ENCODE results near the gene ABCD3. TPM values are rescaled to one million over a fixed set of nuclear protein-coding genes. Genes with fewer than 3 reads are reported as not detected.

Gene ABCD3
- total RNA-seq, 2 experiments from 2014 or later: 33.3 to 33.7 TPM

GRCh38 chr1:94540440-94541245, 122.5 kb downstream of the ABCD3 start:
- H3K36me3 Mint-ChIP-seq: no peaks in the 10 kb centered on the region
- DNase-seq: no peak
- peaks cover 15% of the 10 kb centered on the region for H3K4me1 Mint-ChIP-seq
- H3K27ac Mint-ChIP-seq: no peak overlapping the region
- H3K9me3 Mint-ChIP-seq: no peaks in the 10 kb centered on the region
- peaks cover 79% of the 10 kb centered on the region for H3K27me3 Mint-ChIP-seq
- H3K4me3 Mint-ChIP-seq: peak overlapping the region; percentile 64

DNA sequence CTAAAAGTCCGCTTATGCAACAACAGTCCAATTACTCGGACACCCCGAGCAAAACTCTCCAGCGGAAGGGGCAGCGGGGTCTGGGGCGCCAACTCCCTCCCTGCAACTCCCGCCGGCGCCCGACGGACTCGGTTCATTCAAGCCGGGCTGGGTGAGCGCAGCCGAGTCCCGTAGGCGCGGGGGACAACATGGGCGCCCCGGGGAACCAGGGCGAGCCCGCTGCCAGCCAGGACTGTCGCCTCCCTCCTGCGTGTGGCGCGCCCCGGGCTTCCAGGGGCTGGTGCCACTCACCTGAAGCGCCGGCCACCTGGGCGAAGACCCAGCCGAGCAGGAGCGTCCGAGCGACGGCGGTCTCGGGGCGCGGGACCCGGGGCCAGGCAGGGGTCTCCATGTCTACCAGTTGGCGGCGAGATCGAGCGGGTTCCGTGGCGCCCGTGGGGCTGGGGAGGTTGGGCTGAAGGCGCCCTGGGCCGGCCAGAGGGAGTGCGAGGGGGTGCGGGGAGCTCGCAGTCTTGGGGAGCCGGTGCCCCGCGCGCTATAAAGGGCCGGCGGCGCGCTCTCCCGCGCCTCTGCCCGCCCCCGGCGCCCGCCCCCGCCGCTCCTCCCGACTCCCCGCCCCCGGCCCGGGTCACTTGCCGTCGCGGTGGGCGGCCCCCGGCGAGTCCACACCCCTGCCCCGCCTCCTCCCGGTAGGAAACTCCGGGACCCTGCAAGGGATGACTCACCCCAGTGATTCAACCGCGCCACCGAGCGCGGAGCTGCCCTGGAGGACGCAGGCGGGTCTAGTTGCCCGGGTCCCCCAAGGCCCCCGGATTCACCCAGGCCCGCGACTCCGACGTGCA, 123.3 kb downstream of the ABCD3 start, which contains the start of gene F3:
Gene F3, minus strand, starts transcription at position 514 of the 842 bp plus-strand sequence. Its CDS starts 123 bp downstream, at position 391.
- Mint-ChIP-seq H3K4me3 (peak within 1 kb of the TSS; percentile 79), H3K4me1 (peaks cover 15% of the 10 kb centered on the region), H3K27ac (no peak within 1 kb of the TSS), H3K36me3 (no peaks in the 10 kb centered on the region), H3K9me3 (no peaks in the 10 kb centered on the region), H3K27me3 (peaks cover 80% of the 10 kb centered on the region)
- DNase-seq: peak; percentile 86

- H3K9me3 Mint-ChIP-seq: no peaks in the 10 kb centered on the region
- no peaks in the 10 kb centered on the region for H3K36me3 Mint-ChIP-seq
- DNase-seq: no peak
- H3K27me3 Mint-ChIP-seq: peaks cover 79% of the 10 kb centered on the region
- peaks cover 15% of the 10 kb centered on the region for H3K4me1 Mint-ChIP-seq
- H3K27ac Mint-ChIP-seq: no peak overlapping the region
- peak overlapping the region; percentile 79 for H3K4me3 Mint-ChIP-seq
Measured at GRCh38 chr1:94542088-94542870, 124.1 kb downstream of the ABCD3 start.

DNA sequence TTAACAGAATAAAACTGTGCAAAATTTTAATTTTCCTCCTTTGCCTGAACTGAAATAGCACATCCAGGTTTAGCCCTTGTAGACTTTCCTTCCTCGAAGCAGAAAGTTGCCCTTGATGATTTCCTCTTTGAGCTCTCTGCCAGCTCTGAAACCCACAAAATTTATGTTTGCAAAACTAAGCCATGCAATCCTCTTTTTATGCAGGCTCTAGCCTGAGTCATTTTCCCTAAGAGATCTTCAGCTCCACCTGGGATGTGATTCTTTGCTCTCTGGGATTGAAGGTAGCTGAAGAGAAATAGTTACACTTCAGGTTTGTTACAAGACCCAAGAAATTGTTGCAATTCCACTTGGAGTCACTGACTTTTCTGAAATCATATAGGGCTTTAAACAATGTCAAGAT, 124.8 kb downstream of the ABCD3 start:
- peaks cover 15% of the 10 kb centered on the region for H3K4me1 Mint-ChIP-seq
- H3K36me3 Mint-ChIP-seq: no peaks in the 10 kb centered on the region
- no peak overlapping the region for H3K27ac Mint-ChIP-seq
- H3K9me3 Mint-ChIP-seq: no peaks in the 10 kb centered on the region
- H3K4me3 Mint-ChIP-seq: peak overlapping the region; percentile 26
- H3K27me3 Mint-ChIP-seq: peaks cover 80% of the 10 kb centered on the region
- no peak for DNase-seq

- H3K27ac Mint-ChIP-seq: no peak overlapping the region
- H3K27me3 Mint-ChIP-seq: peaks cover 72% of the 10 kb centered on the region
- H3K9me3 Mint-ChIP-seq: no peaks in the 10 kb centered on the region
Measured at GRCh38 chr1:94543893-94544635, 125.9 kb downstream of the ABCD3 start.

DNA sequence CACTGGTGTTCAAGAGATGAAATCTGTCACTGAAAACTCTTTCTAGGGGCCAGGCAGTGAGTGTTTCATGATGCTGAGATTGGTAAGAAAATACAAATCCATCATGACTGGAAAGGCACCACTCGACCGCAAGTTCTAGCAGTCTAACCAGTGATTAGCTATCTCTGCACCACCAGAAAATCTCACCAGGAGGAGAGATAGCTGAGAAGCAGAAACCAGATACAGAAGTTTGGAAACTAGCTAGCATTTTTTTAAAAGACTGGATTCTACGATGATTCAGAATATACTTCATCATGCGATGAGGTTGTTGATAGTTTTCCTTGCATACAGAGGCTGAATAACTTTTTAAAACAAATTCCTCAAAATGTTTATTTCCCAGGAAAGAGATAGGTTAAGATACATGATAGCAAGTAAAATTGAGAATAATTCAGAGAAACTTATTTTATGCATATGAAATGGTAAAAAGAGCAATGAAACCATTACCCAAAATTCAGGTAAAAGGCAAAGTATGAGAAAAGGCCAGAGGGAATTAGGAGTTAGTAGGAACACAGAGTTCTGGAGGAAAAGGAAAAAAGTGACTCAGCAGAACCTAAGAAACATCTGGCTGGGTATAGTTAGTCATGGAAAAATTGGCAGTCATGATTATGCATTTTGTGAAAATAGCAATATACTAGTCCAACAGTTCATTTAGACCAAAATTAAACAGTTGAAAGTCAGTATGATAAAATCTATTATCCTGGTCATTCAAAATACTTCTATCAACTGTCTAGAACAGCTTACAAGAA, 126.7 kb downstream of the ABCD3 start:
- Mint-ChIP-seq H3K4me1 (peaks cover 15% of the 10 kb centered on the region), H3K4me3 (no peak overlapping the region), H3K9me3 (no peaks in the 10 kb centered on the region), H3K27ac (no peak overlapping the region), H3K36me3 (no peaks in the 10 kb centered on the region), H3K27me3 (peaks cover 64% of the 10 kb centered on the region)
- DNase-seq: no peak

More at GRCh38 chr1:94543893-94544635, 125.9 kb downstream of the ABCD3 start:
- Mint-ChIP-seq H3K36me3 (no peaks in the 10 kb centered on the region), H3K4me3 (no peak overlapping the region), H3K4me1 (peaks cover 15% of the 10 kb centered on the region)
- DNase-seq: no peak

GRCh38 chr1:94549706-94550105, 131.5 kb downstream of the ABCD3 start:
- Mint-ChIP-seq H3K4me3 (no peak overlapping the region), H3K9me3 (no peaks in the 10 kb centered on the region), H3K4me1 (no peaks in the 10 kb centered on the region), H3K27ac (no peak overlapping the region), H3K36me3 (no peaks in the 10 kb centered on the region), H3K27me3 (peaks cover 27% of the 10 kb centered on the region)
- DNase-seq: no peak

DNA sequence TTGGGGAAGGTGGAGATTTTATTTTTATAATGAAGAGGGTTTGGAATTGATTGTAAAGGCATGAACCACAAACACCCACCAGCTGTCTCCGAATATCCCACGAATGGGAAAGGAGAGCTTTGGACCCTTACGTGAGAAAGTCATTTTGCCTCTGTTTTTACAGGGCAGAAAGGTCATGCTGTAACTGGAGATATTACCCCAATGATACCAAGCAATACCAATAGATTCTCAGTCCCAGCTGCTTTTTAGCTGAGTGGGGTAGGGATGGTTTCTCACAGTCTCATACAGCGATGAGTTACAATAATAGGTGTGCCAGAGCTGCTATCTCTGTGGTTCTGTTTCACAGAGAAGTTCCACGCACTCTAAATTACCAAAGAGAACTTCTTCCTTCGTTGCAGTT, 132.2 kb downstream of the ABCD3 start:
- Mint-ChIP-seq H3K36me3 (no peaks in the 10 kb centered on the region), H3K9me3 (no peaks in the 10 kb centered on the region), H3K27me3 (peaks cover 21% of the 10 kb centered on the region), H3K4me3 (no peak overlapping the region), H3K27ac (no peak overlapping the region), H3K4me1 (no peaks in the 10 kb centered on the region)
- no peak for DNase-seq

DNA sequence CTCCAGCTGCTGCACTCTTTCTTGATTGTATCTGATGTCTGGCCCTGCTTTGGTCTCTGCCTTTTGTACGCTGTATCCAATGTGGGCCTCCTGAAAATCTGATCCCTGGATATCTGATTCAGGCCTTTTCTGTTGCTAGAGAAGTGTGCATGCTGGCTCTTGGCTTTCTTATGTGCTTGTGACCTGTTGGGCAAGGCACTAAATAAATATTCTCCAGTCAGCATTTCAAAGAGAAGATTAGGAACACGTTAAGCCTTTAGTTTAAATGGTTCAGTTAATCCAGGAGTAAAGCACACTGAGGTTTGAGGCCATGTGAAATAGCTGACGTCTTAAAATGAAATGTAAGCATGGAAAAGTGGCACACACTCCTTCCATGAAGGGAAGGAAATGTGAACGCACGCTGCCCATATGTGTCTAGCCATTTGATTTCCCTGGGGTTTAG, 132.6 kb downstream of the ABCD3 start:
- H3K27me3 Mint-ChIP-seq: peaks cover 19% of the 10 kb centered on the region
- H3K4me1 Mint-ChIP-seq: no peaks in the 10 kb centered on the region
- H3K36me3 Mint-ChIP-seq: no peaks in the 10 kb centered on the region
- no peak overlapping the region for H3K4me3 Mint-ChIP-seq
- DNase-seq: no peak
- H3K9me3 Mint-ChIP-seq: no peaks in the 10 kb centered on the region
- no peak overlapping the region for H3K27ac Mint-ChIP-seq

GRCh38 chr1:94551449-94551848, 133.3 kb downstream of the ABCD3 start:
- Mint-ChIP-seq H3K4me1 (no peaks in the 10 kb centered on the region), H3K9me3 (no peaks in the 10 kb centered on the region), H3K27me3 (peaks cover 13% of the 10 kb centered on the region), H3K36me3 (no peaks in the 10 kb centered on the region), H3K4me3 (no peak overlapping the region), H3K27ac (no peak overlapping the region)
- DNase-seq: no peak

GRCh38 chr1:94552071-94552586, 133.9 kb downstream of the ABCD3 start:
- no peak for DNase-seq
- peaks cover 8% of the 10 kb centered on the region for H3K27me3 Mint-ChIP-seq
- no peaks in the 10 kb centered on the region for H3K4me1 Mint-ChIP-seq
- no peak overlapping the region for H3K27ac Mint-ChIP-seq
- no peaks in the 10 kb centered on the region for H3K36me3 Mint-ChIP-seq
- H3K4me3 Mint-ChIP-seq: no peak overlapping the region
- no peaks in the 10 kb centered on the region for H3K9me3 Mint-ChIP-seq

GRCh38 chr1:94553323-94553730, 135.1 kb downstream of the ABCD3 start:
- H3K36me3 Mint-ChIP-seq: no peaks in the 10 kb centered on the region
- H3K4me1 Mint-ChIP-seq: no peaks in the 10 kb centered on the region
- peaks cover 5% of the 10 kb centered on the region for H3K27me3 Mint-ChIP-seq
- DNase-seq: no peak
- H3K9me3 Mint-ChIP-seq: no peaks in the 10 kb centered on the region
- H3K27ac Mint-ChIP-seq: no peak overlapping the region
- no peak overlapping the region for H3K4me3 Mint-ChIP-seq

GRCh38 chr1:94553931-94554330, 135.7 kb downstream of the ABCD3 start:
- H3K36me3 Mint-ChIP-seq: no peaks in the 10 kb centered on the region
- no peak overlapping the region for H3K27ac Mint-ChIP-seq
- H3K4me1 Mint-ChIP-seq: no peaks in the 10 kb centered on the region
- H3K27me3 Mint-ChIP-seq: peaks cover 5% of the 10 kb centered on the region
- no peak for DNase-seq
- no peaks in the 10 kb centered on the region for H3K9me3 Mint-ChIP-seq
- no peak overlapping the region for H3K4me3 Mint-ChIP-seq

Measured in activated naive CD8-positive, alpha-beta T cell treated with anti-CD3 and anti-CD28 coated beads for 36 hours (primary cell).